B cell (primary cell): ENCODE data around the gene COG1. TPM values are rescaled to one million over a fixed set of nuclear protein-coding genes. Genes with fewer than 3 reads are reported as not detected.
A peak's percentile ranks its signal among the peaks of the same experiment; 100 is the strongest.

Source experiments
- ATAC-seq: fragments of 200-7000 bp; cut with Tn5 transposase; one replicate; pipeline ENCODE4 v1.10.0; 2021; ENCODE audit warnings: low read depth, mild to moderate bottlenecking, moderate number of reproducible peaks, moderate library complexity
- CTCF ChIA-PET: fragments of 350-600 bp; sonication (Branson Sonifier 250); formaldehyde crosslinking; loops from one replicate; lab custom pipeline; 2021; ENCODE audit warnings: antibody characterized with exemption, inconsistent platforms; lab: Charles Lee
- POLR2A ChIA-PET: fragments of 350-600 bp; sonication (Branson Sonifier 250); formaldehyde crosslinking; loops from one replicate; lab custom pipeline; 2021; ENCODE audit warnings: antibody characterized with exemption; lab: Charles Lee
- DNase-seq: peaks from one replicate; pipeline ENCODE4 v3.0.0; 2013
- H2AFZ ChIP-seq: 2 replicates; pipeline ENCODE4 v1.6.1; 2012; ENCODE audit warnings: mild to moderate bottlenecking, low read depth, low read length; ENCODE audit not compliant: insufficient read depth, poor library complexity, severe bottlenecking
- H3K27ac ChIP-seq, 2 donors: 1 replicate in 1 of 2; 2 replicates in 1 of 2; pipeline ENCODE4 v1.5.1; 2012 to 2013; ENCODE audit warnings: low read length in 2 of 2, mild to moderate bottlenecking in 2 of 2, moderate library complexity in 1 of 2
- H3K27me3 ChIP-seq, 4 experiments: fragments of 200-600 bp in 1 of 4; sonication (generic) in 1 of 4; replicated peaks in 1 of 4; 1 replicate in 2 of 4; 2 replicates in 2 of 4; pipeline versions ENCODE4 v1.6.1 to v1.7.0; 2013 to 2016; ENCODE audit warnings: low read length in 3 of 4, mild to moderate bottlenecking in 2 of 4, mixed read lengths in 1 of 4, moderate library complexity in 1 of 4; ENCODE audit not compliant: insufficient read depth in 4 of 4, control insufficient read depth in 3 of 4; ENCODE audit errors: control extremely low read depth in 1 of 4
- H3K36me3 ChIP-seq, 2 experiments: replicated peaks in 1 of 2; 1 replicate in 1 of 2; 2 replicates in 1 of 2; pipeline versions ENCODE4 v1.6.1 to v1.7.1; 2013; ENCODE audit warnings: low read length in 1 of 2; ENCODE audit not compliant: insufficient read depth in 2 of 2, control insufficient read depth in 1 of 2; ENCODE audit errors: control extremely low read depth in 1 of 2, extremely low read depth in 1 of 2
- H3K4me1 ChIP-seq, 2 donors: fragments of 200-600 bp in 1 of 2; sonication (generic) in 1 of 2; 1 replicate in 1 of 2; 2 replicates in 1 of 2; pipeline versions ENCODE4 v1.5.1 to v1.6.1; 2013 to 2017; ENCODE audit warnings: low read length in 2 of 2; ENCODE audit not compliant: control insufficient read depth in 2 of 2, insufficient read depth in 2 of 2
- H3K4me2 ChIP-seq: replicated peaks from 2 replicates; pipeline ENCODE3; 2012; ENCODE audit warnings: mild to moderate bottlenecking, low read depth, low read length; ENCODE audit not compliant: poor library complexity, severe bottlenecking
- H3K4me3 ChIP-seq, 5 experiments: fragments of 200-600 bp in 1 of 5; sonication (generic) in 1 of 5; 1 replicate in 3 of 5; 2 replicates in 2 of 5; pipeline versions ENCODE4 v1.5.1 to v1.7.0; 2011 to 2016; ENCODE audit warnings: low read length in 4 of 5, mild to moderate bottlenecking in 4 of 5, low read depth in 2 of 5, control low read depth in 1 of 5, moderate library complexity in 1 of 5; ENCODE audit not compliant: insufficient read depth in 1 of 5; ENCODE audit errors: control extremely low read depth in 1 of 5, extremely low read depth in 1 of 5
- H3K79me2 ChIP-seq: fragments of 200-600 bp; sonication (generic); one replicate; pipeline ENCODE4 v1.6.0; 2016; ENCODE audit warnings: low read length; ENCODE audit not compliant: control insufficient read depth, insufficient read depth
- H3K9ac ChIP-seq: fragments of 200-600 bp; sonication (generic); 2 replicates; pipeline ENCODE4 v1.6.1; 2017; ENCODE audit warnings: mild to moderate bottlenecking, low read length, moderate library complexity
- H3K9me3 ChIP-seq, 3 donors: one replicate each; pipeline versions ENCODE4 v1.6.1 to v1.7.1; 2013; ENCODE audit warnings: low read length in 2 of 3; ENCODE audit not compliant: control insufficient read depth in 2 of 3, insufficient read depth in 1 of 3; ENCODE audit errors: control extremely low read depth in 1 of 3
- H4K20me1 ChIP-seq: 2 replicates; pipeline ENCODE4 v1.6.0; 2012; ENCODE audit warnings: mild to moderate bottlenecking, low read length; ENCODE audit not compliant: insufficient read depth, control insufficient read depth, poor library complexity, severe bottlenecking
- H3K27ac Mint-ChIP-seq: one replicate; pipeline ENCODE4 v1.8.0; 2021; ENCODE audit warnings: mixed read lengths
- H3K27me3 Mint-ChIP-seq: one replicate; pipeline ENCODE4 v1.8.0; 2021; ENCODE audit warnings: mixed read lengths
- H3K4me1 Mint-ChIP-seq: one replicate; pipeline ENCODE4 v1.8.0; 2021; ENCODE audit warnings: mixed read lengths
- H3K4me3 Mint-ChIP-seq: one replicate; pipeline ENCODE4 v1.8.0; 2021; ENCODE audit warnings: mixed read lengths
- H3K9me3 Mint-ChIP-seq: one replicate; pipeline ENCODE4 v1.8.0; 2022; ENCODE audit warnings: mixed read lengths; ENCODE audit not compliant: insufficient read depth
- CTCF ChIP-seq: fragments of 200-600 bp; IDR thresholded peaks from one replicate; pipeline ENCODE4 v1.8.0; 2022; ENCODE audit warnings: antibody characterized with exemption, mild to moderate bottlenecking
- EZH2 ChIP-seq: IDR thresholded peaks from 2 replicates; pipeline ENCODE4 v1.6.1; 2012; ENCODE audit warnings: borderline replicate concordance, low read depth, mild to moderate bottlenecking, moderate library complexity, low read length; ENCODE audit not compliant: insufficient read depth, poor library complexity, severe bottlenecking
- WGBS: methylation state at CpG from one replicate; pipeline ENCODE4 v1.1.5; 2013; ENCODE audit warnings: missing lambda C conversion rate; ENCODE audit not compliant: insufficient coverage; 5-methylcytosine and 5-hydroxymethylcytosine counted together
- intact Hi-C: fragments of 100-400 bp; cut with micrococcal nuclease; formaldehyde crosslinking; loops from one replicate; pipeline ENCODE4 v1.10.0; 2022
- polyA plus RNA-seq: library from polyadenylated mRNA; depleted of rRNA; stranded (reverse); fragments of >200 nt; gene quantifications from 2 replicates; pipeline ENCODE4 v1.2.3, GENCODE V29; 2012
- total RNA-seq, 2 donors: library from RNA; stranded (reverse); fragments of 120-200 nt in 1 of 2; gene quantifications; 1 replicate in 1 of 2; 2 replicates in 1 of 2; pipeline versions ENCODE4 v1.2.3 to v1.2.4, GENCODE V29; 2013 to 2022

Gene COG1
- total and polyA plus RNA-seq, 2 donors (not counting 1 experiment from before 2014, with no cell fraction given): 39.1 to 72.8 TPM

GRCh38 chr17:73163043-73163442 lies 29.8 kb upstream of the COG1 start:
- TF ChIP-seq CTCF (no peak), EZH2 (no peak)
- POLR2A ChIA-PET: no interaction called here
- 63% methylated on average over 7 of the region's 8 CpGs for WGBS
- peaks cover 30 to 34% of the 10 kb centered on the region in 2 donors for H3K4me1 ChIP-seq
- no peak overlapping the region for H2AFZ ChIP-seq
- no peaks in the 10 kb centered on the region for H3K9me3 Mint-ChIP-seq
- CTCF ChIA-PET: interaction anchor here (0.9 to 1.9 kb wide), 2 partner anchors 436 to 437 kb away, joined by 3 to 6 read pairs; no protein-coding TSS in a partner anchor
- intact Hi-C loops: no loop called here
- no peak overlapping the region for H3K27ac ChIP-seq
- no peak overlapping the region for H3K4me2 ChIP-seq
- DNase-seq (no peak), ATAC-seq (no peak)
- H3K79me2 ChIP-seq: no peaks in the 10 kb centered on the region
- H3K27me3 ChIP-seq: peaks cover 0 to 57% (median 23%) of the 10 kb centered on the region in 4 experiments
- no peaks in the 10 kb centered on the region for H4K20me1 ChIP-seq
- peaks cover 65% of the 10 kb centered on the region for H3K27me3 Mint-ChIP-seq
- no peak overlapping the region for H3K4me3 Mint-ChIP-seq
- no peaks in the 10 kb centered on the region for H3K36me3 ChIP-seq
- H3K27ac Mint-ChIP-seq: no peak overlapping the region
- no peak overlapping the region for H3K4me3 ChIP-seq
- H3K9ac ChIP-seq: no peak overlapping the region
- peaks cover 30% of the 10 kb centered on the region for H3K4me1 Mint-ChIP-seq
- H3K9me3 ChIP-seq: no peaks in the 10 kb centered on the region

- peaks cover 0 to 54% (median 22%) of the 10 kb centered on the region in 4 experiments for H3K27me3 ChIP-seq
- DNase-seq: no peak
- peak overlapping the region; percentile 64 for H3K4me2 ChIP-seq
- no peaks in the 10 kb centered on the region for H3K36me3 ChIP-seq
- peak overlapping the region in 2 of 5 experiments; percentile 11 to 19 for H3K4me3 ChIP-seq
- no peaks in the 10 kb centered on the region for H3K9me3 ChIP-seq
- Mint-ChIP-seq H3K4me3 (peak overlapping the region; percentile 52), H3K4me1 (peaks cover 30% of the 10 kb centered on the region), H3K9me3 (no peaks in the 10 kb centered on the region), H3K27ac (no peak overlapping the region), H3K27me3 (peaks cover 57% of the 10 kb centered on the region)
- no peaks in the 10 kb centered on the region for H3K79me2 ChIP-seq
- H3K4me1 ChIP-seq: peaks cover 30 to 34% of the 10 kb centered on the region in 2 donors
- TF ChIP-seq EZH2 (no peak), CTCF (no peak)
- no peak overlapping the region for H3K27ac ChIP-seq
- ATAC-seq: no peak
- CTCF ChIA-PET: interaction anchor here (1.0 to 2.6 kb wide), 2 partner anchors 9 to 35 kb away, joined by 3 to 9 read pairs; no protein-coding TSS in a partner anchor
- H3K9ac ChIP-seq: peak overlapping the region; percentile 8
- intact Hi-C loops: no loop called here
- POLR2A ChIA-PET: no interaction called here
- H2AFZ ChIP-seq: peak overlapping the region; percentile 27
- H4K20me1 ChIP-seq: no peaks in the 10 kb centered on the region
- WGBS: under 1% methylated on average over 44 of the region's 51 CpGs
Measured at GRCh38 chr17:73165616-73166404, 27.0 kb upstream of the COG1 start.
